ENCODE measurements around the gene CARS2.

DNA sequence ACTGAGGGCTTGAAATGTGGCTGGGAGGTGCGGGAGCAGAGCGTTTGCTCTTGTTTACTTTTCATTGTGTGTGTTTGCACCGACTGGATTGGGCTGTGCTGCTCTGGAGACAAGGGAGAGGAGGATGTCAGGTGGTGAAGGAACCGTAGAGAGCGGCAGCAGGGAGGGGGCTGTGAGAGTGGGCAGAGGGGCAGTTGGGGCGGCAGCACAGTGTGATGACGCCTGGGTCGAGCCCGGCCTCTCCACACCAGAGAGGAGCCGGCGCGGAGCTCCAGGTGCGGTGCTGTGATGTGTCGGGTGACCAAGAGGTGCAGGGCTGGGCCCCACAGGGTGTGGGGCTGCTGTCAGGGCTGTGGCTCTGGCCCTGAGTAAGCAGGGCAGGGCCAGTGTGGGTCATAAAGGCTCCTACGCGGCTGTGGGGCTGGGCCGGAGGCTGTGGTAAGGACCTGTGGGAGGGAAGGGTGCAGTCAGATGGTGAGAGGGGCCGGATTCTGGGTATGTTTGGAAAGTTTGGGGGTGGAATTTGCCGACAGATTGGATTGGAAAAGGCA, 80.1 kb downstream of the CARS2 start:
- TF ChIP-seq POLR2A (IDR thresholded peaks at IDR 0.05; ENCODE audit: low read length) (no peak), ZFP36 (IDR thresholded peaks at IDR 0.05; ENCODE audit: borderline replicate concordance, partially characterized antibody) (no peak), RNF2 (IDR thresholded peaks at IDR 0.05; ENCODE audit: borderline replicate concordance, low read depth) (no peak), CTCF (IDR thresholded peaks at IDR 0.05) (no peak), POLR2AphosphoS2 (conservative IDR thresholded peaks at IDR 0.05; ENCODE audit: low read length) (no peak), PHF8 (IDR thresholded peaks at IDR 0.05; ENCODE audit: borderline replicate concordance, low read depth) (no peak), NR3C1 (IDR thresholded peaks at IDR 0.05) (no peak), MYC (IDR thresholded peaks at IDR 0.05; ENCODE audit: borderline replicate concordance, low read length) (no peak), ELK1 (IDR thresholded peaks at IDR 0.05; ENCODE audit: low read depth, low read length) (no peak), REST (IDR thresholded peaks at IDR 0.05) (no peak), RFX5 (IDR thresholded peaks at IDR 0.05) (no peak)
- TF ChIP-seq, protein P1, sequence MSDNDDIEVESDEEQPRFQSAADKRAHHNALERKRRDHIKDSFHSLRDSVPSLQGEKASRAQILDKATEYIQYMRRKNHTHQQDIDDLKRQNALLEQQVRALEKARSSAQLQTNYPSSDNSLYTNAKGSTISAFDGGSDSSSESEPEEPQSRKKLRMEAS (IDR thresholded peaks at IDR 0.05), result no peak
